ENCODE measurements around the gene SNTB2.

SNTB2 gene

GRCh38 chr16:69180011-69180338, 7.0 kb upstream of the SNTB2 start:
- no peak for DNase-seq (ENCODE audit: low spot score)

- no peak for DNase-seq (ENCODE audit: low spot score)
Observed at GRCh38 chr16:69182730-69183416, 4.1 kb upstream of the SNTB2 start.

DNA sequence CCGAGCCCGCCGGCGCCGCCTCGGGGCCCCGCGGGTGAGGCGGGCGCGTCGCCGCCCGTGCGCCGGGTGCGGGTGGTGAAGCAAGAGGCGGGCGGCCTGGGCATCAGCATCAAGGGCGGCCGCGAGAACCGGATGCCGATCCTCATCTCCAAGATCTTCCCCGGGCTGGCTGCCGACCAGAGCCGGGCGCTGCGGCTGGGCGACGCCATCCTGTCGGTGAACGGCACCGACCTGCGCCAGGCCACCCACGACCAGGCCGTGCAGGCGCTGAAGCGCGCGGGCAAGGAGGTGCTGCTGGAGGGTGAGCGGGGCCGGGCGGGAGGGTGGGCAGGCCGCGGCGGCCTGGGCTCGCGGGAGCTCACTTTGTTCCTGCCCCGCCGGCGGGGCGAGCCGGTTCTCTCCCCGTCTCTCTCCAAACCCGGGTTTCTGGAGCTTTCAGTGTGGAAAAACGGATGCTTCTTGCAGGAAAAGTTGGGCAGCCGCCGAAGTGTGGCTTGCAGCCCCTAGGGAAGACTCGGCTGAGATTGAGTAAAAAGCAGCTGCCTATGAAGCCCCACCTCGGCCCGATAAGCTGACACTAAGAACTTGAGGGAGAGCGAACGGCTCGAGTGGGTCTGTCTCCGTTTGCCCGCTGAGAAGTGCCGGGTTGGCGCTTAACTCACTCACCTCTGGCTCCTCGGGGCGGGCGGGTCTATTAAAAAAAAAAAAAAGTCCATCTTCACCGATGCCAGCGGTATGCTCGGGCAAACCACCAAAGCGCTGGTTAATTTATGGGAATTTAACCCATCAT, 677 bp downstream of the SNTB2 start:
- peak; percentile 39 for DNase-seq (ENCODE audit: low spot score)

GRCh38 chr16:69188236-69188549, 1.2 kb downstream of the SNTB2 start:
- DNase-seq (ENCODE audit: low spot score): peak; percentile 31

DNA sequence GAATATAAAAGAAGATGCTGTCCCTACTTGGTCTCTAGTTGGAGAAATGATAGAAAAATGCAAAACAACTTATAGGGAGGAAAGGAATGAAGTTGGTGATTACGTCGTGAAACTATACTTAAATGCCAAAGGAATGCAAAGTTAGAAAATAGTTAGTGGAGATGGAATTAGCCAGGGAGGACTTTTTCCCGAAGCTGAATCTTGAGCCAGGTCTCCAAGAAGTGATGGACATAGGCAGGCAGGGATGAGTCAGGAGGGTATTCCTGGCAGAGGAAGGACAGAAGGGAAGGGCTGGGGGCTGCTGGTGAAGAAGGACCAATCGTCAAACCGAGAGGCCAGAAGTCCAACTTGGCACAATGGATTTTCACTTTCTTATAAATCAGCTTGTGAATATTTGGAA, 1.8 kb downstream of the SNTB2 start:
- DNase-seq (ENCODE audit: low spot score): no peak

DNA sequence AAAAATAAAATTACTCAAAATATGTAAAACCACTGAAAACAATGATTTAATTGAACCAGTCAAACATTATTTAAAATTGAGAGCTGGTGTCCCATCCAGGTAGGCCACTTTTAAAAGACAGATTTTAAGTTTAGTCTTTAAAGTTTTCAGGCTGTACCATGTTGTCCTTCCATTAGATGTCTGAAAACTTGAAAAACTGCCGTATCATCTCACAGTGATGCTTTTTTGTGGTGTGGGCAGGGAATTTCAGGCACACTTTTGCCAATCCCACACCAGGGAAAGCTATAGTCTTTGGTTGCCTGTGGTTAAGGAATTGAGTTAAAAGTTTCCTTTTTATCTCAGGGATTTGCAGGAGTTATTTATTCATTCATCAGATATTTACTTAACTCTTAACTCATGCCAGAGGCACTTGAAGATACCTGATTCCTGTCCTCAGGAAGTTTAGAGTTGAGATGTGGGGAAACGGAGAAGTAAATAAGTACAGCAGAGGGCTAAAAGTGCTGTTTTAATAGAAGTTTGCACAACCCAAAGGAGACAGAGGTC, 3.2 kb downstream of the SNTB2 start:
- DNase-seq (ENCODE audit: low spot score): no peak

GRCh38 chr16:69190598-69190997, 3.6 kb downstream of the SNTB2 start:
- no peak for DNase-seq (ENCODE audit: low spot score)

- no peak for DNase-seq (ENCODE audit: low spot score)
Observed at GRCh38 chr16:69191136-69191535, 4.2 kb downstream of the SNTB2 start.

GRCh38 chr16:69193855-69194254, 6.9 kb downstream of the SNTB2 start:
- no peak for DNase-seq (ENCODE audit: low spot score)

DNA sequence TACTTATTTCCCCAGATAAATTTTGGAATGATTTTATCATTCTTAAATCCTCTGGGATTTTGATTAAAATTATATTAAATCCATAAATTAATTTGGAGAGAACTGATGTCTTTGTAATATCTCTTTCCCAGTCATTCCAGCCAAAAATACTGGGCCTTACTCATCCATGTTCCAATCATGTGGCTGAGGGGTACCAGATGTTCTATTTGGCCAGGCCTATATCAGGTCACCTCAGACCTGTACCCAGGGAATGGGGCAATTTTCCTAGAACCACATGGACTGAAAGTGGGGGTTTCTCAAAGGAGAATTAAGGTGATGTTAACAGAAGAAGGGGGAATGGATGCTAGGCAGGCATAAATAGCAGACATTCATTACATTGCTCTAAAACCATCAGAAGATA, 7.5 kb downstream of the SNTB2 start:
- DNase-seq (ENCODE audit: low spot score): no peak

GRCh38 chr16:69195369-69196029, 8.5 kb downstream of the SNTB2 start:
- DNase-seq (ENCODE audit: low spot score): no peak

GRCh38 chr16:69197573-69197972, 10.6 kb downstream of the SNTB2 start:
- DNase-seq (ENCODE audit: low spot score): no peak

DNA sequence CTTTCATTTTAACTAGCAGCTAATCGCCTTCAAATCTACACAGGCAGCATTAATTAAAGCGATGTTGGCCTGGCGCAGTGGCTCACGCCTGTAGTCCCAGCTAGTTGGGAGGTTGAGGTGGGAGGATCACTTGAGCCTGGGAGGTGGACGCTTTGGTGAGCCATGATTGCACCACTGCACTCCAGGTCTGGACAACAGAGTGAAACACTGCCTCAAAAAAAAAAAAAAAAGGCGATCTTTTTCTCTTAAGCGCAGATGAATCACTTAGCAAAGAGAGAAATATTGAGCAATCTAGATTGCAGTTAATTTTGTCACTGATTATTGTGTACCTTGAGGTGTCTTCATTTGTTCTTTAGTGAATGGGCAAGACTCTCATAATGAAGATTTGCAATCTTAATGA, 12.4 kb downstream of the SNTB2 start:
- DNase-seq (ENCODE audit: low spot score): no peak

- no peak for DNase-seq (ENCODE audit: low spot score)
Observed at GRCh38 chr16:69201291-69201690, 14.3 kb downstream of the SNTB2 start.

GRCh38 chr16:69201787-69202186, 14.8 kb downstream of the SNTB2 start:
- DNase-seq (ENCODE audit: low spot score): no peak

DNA sequence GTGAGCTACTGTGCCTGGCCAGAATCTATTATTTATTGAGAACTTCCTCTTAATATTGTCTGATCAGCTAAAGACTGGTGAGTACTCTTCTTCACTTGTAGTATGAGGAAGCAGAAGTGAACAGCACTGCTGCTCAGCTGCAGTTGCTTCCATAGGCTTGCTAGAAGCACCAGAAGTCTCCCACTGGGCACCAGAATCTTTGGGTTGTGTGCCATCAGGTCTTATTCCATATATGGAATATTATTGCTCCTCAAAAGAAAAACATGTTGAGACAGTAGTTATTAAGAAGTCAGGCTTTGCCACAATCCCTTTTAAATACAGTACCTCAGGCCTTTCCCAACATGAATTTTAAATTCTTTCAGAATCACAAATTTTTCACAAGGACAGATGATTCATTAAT, 17.2 kb downstream of the SNTB2 start:
- DNase-seq (ENCODE audit: low spot score): no peak

DNA sequence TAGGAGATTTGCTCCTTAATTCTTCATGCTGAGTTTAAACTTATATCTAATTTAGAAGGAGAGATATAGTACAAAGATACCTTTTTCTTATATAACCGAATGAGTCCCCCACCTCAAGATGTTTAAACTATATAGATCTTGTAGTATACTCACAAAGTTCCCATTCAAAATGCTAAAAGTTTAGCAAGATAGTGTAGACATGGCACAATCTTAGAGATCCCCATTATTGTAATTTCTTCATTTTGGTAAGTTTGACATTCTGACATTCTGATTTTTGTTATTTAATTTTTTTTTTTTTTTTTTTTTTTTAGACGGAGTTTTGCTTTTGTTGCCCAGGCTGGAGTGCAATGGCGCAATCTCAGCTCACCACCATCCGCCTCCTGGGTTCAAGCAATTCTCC, 22.8 kb downstream of the SNTB2 start:
- DNase-seq (ENCODE audit: low spot score): no peak

DNA sequence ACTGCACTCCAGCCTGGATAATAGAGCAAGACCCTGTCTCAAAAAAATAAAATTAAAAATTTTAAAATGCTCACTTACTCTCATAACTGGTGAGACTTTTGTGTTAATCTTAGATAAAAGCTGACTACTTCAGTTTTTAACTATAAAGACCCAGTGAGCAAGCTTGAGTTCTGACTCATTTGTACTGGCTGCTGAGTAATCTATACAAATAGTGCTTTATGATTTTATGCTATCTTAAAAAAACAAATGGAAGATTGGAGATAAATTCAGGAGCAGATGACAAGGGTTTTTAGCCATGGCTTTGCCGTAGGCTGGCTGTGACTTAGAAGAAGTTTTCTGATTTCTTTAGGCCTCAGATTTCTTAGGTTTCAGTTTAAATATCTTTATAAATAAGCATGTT, 30.5 kb downstream of the SNTB2 start:
- DNase-seq (ENCODE audit: low spot score): no peak

DNA sequence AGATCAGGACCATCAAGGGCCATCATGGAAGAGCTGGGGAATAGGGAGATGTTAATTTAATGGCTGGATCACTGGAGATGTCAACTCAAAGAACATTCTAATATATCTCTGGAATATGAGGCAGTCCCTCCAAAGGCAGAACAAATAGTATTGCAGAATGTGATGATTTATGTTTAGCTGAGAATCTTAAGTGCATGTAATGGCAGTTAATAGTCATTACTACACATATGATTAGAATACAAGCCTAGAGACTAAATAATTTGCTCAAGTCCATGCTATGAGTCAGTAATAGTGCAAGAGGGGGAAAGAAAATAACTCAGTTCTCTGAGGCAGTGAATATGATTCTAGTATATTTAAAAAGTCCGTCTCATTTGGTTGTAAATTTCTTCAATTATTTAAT, 32.3 kb downstream of the SNTB2 start:
- no peak for DNase-seq (ENCODE audit: low spot score)

DNA sequence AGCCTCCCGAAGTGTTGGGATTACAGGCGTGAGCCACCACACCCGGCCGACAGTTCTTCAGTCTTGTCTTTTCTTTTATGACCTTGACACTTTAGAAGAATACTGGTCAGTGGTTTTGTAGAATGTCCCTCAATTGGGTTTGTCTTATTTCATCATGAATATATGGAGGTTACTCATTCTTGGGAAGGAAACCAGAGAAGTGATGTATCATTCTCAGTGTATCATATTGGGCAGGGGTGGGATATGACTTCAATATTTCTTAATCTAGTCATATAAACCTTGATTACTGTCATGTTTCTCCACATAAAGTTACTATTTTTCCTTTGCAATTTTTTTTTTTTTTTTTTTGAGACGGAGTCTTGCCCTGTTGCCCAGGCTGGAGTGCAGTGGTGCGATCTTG, 36.9 kb downstream of the SNTB2 start:
- DNase-seq (ENCODE audit: low spot score): no peak

GRCh38 chr16:69225121-69225520, 38.2 kb downstream of the SNTB2 start:
- DNase-seq (ENCODE audit: low spot score): no peak

GRCh38 chr16:69233124-69233523, 46.2 kb downstream of the SNTB2 start:
- DNase-seq (ENCODE audit: low spot score): no peak

DNA sequence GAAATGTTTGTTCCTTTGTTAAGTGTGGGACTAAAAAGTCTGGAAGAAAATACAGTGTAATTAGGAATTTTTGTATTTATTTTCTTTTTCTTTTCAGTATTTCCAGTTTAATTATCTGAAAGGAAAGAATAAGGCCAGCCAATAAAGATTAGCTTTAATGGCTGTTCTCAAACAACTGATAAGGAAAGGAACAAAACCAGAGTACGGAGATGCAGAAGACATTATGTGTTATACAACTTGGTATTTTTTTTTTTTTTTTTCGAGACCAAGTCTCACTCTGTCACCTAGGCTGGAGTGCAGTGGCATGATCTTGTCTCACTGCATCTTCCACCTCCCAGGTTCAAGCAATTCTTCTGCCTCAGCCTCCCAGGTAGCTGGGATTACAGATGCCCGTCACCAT, 47.5 kb downstream of the SNTB2 start:
- DNase-seq (ENCODE audit: low spot score): no peak
